ENCODE data around the gene SDHA.
"Not testable (repeated sequence)": the region's sequence is repeated elsewhere in the genome, so short reads cannot be mapped to it uniquely, and the experiment has no call there.

SDHA gene

DNA sequence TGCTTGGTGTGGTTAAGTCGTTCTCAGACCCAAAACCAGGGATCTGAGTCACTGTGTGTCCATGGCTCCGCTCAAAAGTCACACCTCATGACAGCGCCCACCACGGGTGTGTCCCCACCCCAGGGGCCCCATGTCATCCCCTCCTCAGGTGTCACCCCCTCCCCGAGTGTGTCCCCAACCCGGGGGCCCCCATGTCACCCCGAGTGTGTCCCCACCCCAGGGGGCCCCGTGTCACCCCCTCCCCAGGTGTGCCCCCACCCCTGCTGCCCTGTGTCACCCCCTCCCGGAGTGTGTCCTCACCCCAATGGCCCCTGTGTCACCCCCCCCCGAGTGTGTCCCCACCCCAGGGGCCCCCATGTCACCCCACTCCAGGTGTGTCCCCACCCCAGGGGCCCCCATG is 21.8 kb upstream of the SDHA start:
- ChIA-PET POLR2A (no interaction called here), CTCF (interaction anchor here (0.5 kb wide), 1 partner anchor 1331 kb away, joined by 3 read pairs; no protein-coding TSS in a partner anchor)
- Histone ChIP-seq H3K36me3 (ENCODE audit: control insufficient read depth in 2 of 2, insufficient read depth in 1 of 2, low read length in 2 of 2) (no peaks in the 10 kb centered on the region), H3K9me3 (ENCODE audit: control insufficient read depth, insufficient read depth, low read depth, low read length) (no peaks in the 10 kb centered on the region), H3K4me1 (ENCODE audit: control insufficient read depth, insufficient read depth, low read length) (no peaks in the 10 kb centered on the region), H3K27ac (ENCODE audit: extremely low read depth, low read depth, low read length) (no peak overlapping the region), H3K4me3 (ENCODE audit: low read depth, low read length) (no peak overlapping the region)
- TF ChIP-seq ZNF830 (tag by site-specific recombination; IDR thresholded peaks at IDR 0.05; ENCODE audit: low read depth) (no peak), ZNF610 (tag by site-specific recombination; IDR thresholded peaks at IDR 0.05; ENCODE audit: borderline replicate concordance) (no peak), ZNF585B (tag by site-specific recombination; IDR thresholded peaks at IDR 0.05) (no peak), GLIS2 (tag by site-specific recombination; IDR thresholded peaks at IDR 0.05) (no peak), ZNF664 (tag by site-specific recombination; IDR thresholded peaks at IDR 0.05) (no peak), ZNF175 (tag by site-specific recombination; IDR thresholded peaks at IDR 0.05) (no peak), ZNF626 (tag by site-specific recombination; IDR thresholded peaks at IDR 0.05) (no peak), ZNF660 (tag by site-specific recombination; IDR thresholded peaks at IDR 0.05) (no peak), KLF10 (tag by site-specific recombination; IDR thresholded peaks at IDR 0.05) (no peak), ZNF133 (tag by site-specific recombination; IDR thresholded peaks at IDR 0.05) (no peak), SP2 (tag by site-specific recombination; IDR thresholded peaks at IDR 0.05) (no peak), ZNF449 (tag by site-specific recombination; IDR thresholded peaks at IDR 0.05) (no peak), GLI4 (tag by site-specific recombination; IDR thresholded peaks at IDR 0.05) (no peak), ZNF112 (tag by site-specific recombination; IDR thresholded peaks at IDR 0.05) (no peak), ZNF791 (tag by site-specific recombination; IDR thresholded peaks at IDR 0.05) (no peak), ZNF16 (tag by site-specific recombination; IDR thresholded peaks at IDR 0.05; ENCODE audit: low read depth) (no peak), ZNF777 (tag by site-specific recombination; IDR thresholded peaks at IDR 0.05; ENCODE audit: borderline replicate concordance) (no peak)
- TF ChIP-seq, protein P1, sequence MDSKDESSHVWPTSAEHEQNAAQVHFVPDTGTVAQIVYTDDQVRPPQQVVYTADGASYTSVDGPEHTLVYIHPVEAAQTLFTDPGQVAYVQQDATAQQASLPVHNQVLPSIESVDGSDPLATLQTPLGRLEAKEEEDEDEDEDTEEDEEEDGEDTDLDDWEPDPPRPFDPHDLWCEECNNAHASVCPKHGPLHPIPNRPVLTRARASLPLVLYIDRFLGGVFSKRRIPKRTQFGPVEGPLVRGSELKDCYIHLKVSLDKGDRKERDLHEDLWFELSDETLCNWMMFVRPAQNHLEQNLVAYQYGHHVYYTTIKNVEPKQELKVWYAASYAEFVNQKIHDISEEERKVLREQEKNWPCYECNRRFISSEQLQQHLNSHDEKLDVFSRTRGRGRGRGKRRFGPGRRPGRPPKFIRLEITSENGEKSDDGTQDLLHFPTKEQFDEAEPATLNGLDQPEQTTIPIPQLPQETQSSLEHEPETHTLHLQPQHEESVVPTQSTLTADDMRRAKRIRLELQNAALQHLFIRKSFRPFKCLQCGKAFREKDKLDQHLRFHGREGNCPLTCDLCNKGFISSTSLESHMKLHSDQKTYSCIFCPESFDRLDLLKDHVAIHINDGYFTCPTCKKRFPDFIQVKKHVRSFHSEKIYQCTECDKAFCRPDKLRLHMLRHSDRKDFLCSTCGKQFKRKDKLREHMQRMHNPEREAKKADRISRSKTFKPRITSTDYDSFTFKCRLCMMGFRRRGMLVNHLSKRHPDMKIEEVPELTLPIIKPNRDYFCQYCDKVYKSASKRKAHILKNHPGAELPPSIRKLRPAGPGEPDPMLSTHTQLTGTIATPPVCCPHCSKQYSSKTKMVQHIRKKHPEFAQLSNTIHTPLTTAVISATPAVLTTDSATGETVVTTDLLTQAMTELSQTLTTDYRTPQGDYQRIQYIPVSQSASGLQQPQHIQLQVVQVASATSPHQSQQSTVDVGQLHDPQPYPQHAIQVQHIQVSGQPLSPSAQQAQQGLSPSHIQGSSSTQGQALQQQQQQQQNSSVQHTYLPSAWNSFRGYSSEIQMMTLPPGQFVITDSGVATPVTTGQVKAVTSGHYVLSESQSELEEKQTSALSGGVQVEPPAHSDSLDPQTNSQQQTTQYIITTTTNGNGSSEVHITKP (tag by site-specific recombination; IDR thresholded peaks at IDR 0.05): no peak
- TF ChIP-seq, protein P2, sequence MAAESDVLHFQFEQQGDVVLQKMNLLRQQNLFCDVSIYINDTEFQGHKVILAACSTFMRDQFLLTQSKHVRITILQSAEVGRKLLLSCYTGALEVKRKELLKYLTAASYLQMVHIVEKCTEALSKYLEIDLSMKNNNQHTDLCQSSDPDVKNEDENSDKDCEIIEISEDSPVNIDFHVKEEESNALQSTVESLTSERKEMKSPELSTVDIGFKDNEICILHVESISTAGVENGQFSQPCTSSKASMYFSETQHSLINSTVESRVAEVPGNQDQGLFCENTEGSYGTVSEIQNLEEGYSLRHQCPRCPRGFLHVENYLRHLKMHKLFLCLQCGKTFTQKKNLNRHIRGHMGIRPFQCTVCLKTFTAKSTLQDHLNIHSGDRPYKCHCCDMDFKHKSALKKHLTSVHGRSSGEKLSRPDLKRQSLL (tag by site-specific recombination; IDR thresholded peaks at IDR 0.05): no peak

GRCh38 chr5:197031-197430 is 21.1 kb upstream of the SDHA start:
- POLR2A ChIA-PET; H3K4me1 ChIP-seq (ENCODE audit: control insufficient read depth, insufficient read depth, low read length); H3K27ac ChIP-seq (ENCODE audit: extremely low read depth, low read depth, low read length); CTCF ChIA-PET; H3K9me3 ChIP-seq (ENCODE audit: control insufficient read depth, insufficient read depth, low read depth, low read length); H3K4me3 ChIP-seq (ENCODE audit: low read depth, low read length); H3K36me3 ChIP-seq (ENCODE audit: control insufficient read depth in 2 of 2, insufficient read depth in 1 of 2, low read length in 2 of 2): not testable (repeated sequence)
